ENCODE data around the gene FANCI.

Gene FANCI

DNA sequence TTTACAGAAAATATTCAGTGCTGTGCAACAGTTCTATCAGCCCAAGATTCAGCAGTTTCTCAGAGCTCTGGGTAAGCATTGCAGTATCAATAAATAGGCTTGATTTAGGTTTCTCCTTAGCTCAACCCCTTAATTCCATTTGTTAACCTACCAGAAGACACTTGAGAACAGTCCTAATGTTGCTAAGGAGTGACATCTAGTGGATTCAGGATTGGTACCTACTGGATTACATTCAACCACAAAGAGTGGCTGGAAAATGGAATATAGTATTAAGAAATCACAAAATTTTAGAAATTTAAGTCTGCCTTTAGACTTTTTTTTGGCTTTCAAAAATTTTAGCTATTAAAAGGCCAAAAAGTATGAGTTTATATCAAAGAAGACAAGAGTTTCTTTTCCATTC, 56.1 kb downstream of the FANCI start:
- no peak overlapping the region for H2AFZ ChIP-seq (ENCODE audit: low read depth, low read length)
- peaks cover 55% of the 10 kb centered on the region for H3K36me3 ChIP-seq (ENCODE audit: insufficient read depth, low read length)
- no peak overlapping the region for H3K4me3 ChIP-seq (ENCODE audit: low read length)

DNA sequence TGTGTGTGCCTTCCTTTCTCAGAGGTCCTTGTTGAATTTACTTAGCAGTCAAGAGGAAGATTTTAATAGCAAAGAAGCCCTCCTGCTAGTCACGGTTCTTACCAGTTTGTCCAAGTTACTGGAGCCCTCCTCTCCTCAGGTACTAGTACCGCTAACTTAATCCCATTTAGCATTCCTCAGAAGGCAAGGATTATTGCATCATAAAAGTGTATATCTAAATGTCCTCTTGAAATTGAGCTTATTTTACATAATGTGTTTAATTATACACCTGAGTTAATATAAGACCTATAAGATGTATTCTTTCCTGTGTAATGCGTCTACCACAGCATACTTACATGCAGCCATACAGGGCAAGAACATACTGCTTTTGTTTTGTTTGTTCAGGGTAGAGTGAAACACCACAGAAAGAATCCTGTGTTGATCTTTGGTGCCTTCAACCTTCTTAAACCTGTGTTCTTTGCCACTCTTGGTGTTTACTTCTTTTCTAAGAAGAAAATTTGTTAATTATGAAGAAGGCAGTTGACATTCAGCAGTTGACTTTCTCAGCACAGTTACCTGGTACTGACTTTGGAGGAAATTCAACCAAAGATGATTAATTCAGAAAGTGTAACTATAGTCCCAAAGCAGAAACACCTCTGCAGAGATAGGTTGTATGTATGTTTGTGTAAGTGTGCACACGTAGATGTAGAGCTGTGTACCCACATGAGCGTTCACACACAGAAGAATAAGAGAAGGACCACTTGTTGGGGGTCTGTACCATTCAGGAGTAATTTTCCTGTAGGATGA, 57.7 kb downstream of the FANCI start:
- Histone ChIP-seq H2AFZ (ENCODE audit: low read depth, low read length) (no peak overlapping the region), H3K36me3 (ENCODE audit: insufficient read depth, low read length) (peaks cover 60% of the 10 kb centered on the region), H3K27me3 (ENCODE audit: insufficient read depth, low read length) (no peaks in the 10 kb centered on the region), H3K4me3 (ENCODE audit: low read length) (no peak overlapping the region), H3K4me1 (ENCODE audit: insufficient read depth, low read length) (no peaks in the 10 kb centered on the region), H3K9me3 (ENCODE audit: low read length) (no peaks in the 10 kb centered on the region)

More for the DNA sequence above, 56.1 kb downstream of the FANCI start:
- H3K27me3 ChIP-seq (ENCODE audit: insufficient read depth, low read length) = no peaks in the 10 kb centered on the region
- H3K4me1 ChIP-seq (ENCODE audit: insufficient read depth, low read length) = no peaks in the 10 kb centered on the region
- no peaks in the 10 kb centered on the region for H3K9me3 ChIP-seq (ENCODE audit: low read length)

DNA sequence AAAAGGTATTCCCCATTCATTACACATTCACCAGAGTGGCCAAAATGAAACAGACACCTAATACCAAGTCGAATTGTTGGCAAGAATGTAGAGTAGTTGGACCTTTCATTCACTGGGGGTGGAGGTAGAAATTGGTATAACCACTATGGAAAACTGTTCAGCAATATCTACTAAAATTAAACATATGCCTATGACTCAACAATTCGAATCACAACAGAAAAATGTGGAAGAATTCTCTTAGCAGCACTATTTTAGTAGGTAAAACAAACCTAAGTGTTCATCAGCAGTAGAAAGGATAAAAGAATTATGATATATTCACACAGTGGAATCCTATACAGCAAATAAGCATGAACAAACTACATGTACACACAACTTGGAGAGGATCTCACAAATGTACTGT, 60.2 kb downstream of the FANCI start:
- H3K9me3 ChIP-seq (ENCODE audit: low read length) = no peaks in the 10 kb centered on the region
- no peak overlapping the region for H2AFZ ChIP-seq (ENCODE audit: low read depth, low read length)
- peaks cover 82% of the 10 kb centered on the region for H3K36me3 ChIP-seq (ENCODE audit: insufficient read depth, low read length)
- H3K4me3 ChIP-seq (ENCODE audit: low read length) = no peak overlapping the region
- H3K27me3 ChIP-seq (ENCODE audit: insufficient read depth, low read length) = no peaks in the 10 kb centered on the region
- no peaks in the 10 kb centered on the region for H3K4me1 ChIP-seq (ENCODE audit: insufficient read depth, low read length)

GRCh38 chr15:89305395-89305794, 61.6 kb downstream of the FANCI start:
- H3K4me3 ChIP-seq (ENCODE audit: low read length) = no peak overlapping the region
- H3K27me3 ChIP-seq (ENCODE audit: insufficient read depth, low read length) = no peaks in the 10 kb centered on the region
- H3K36me3 ChIP-seq (ENCODE audit: insufficient read depth, low read length) = peaks cover 88% of the 10 kb centered on the region

DNA sequence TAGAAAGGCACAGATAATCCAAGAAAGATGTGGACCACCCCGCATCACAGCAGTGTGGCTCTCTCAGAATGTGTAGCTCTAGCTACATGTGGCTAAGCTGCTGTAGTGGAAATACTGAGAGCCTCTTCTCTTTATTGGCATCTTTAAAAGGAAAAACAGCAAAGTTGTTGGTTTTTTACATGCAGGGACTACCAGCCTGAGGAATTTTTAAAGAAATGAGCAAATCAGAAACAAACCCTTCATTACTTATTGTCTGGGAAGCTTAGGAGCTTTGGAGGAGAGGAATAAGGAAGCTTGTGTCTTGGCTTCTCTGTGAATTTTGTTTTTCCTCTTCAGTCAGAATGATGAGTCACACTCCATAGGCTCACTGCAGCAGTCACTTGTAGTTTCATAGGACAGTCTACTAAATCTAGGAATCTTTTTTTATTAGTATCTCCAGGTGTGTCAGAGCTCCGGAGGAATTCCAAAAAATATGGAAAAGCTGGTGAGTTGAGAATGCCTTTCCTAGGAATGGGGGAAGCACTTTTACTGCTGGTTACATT, 63.3 kb downstream of the FANCI start:
- Histone ChIP-seq H3K4me3 (ENCODE audit: low read length) (no peak overlapping the region), H3K36me3 (ENCODE audit: insufficient read depth, low read length) (peaks cover 79% of the 10 kb centered on the region), H3K9me3 (ENCODE audit: low read length) (no peaks in the 10 kb centered on the region)

More at GRCh38 chr15:89305395-89305794, 61.6 kb downstream of the FANCI start:
- H2AFZ ChIP-seq (ENCODE audit: low read depth, low read length) = no peak overlapping the region
- no peaks in the 10 kb centered on the region for H3K4me1 ChIP-seq (ENCODE audit: insufficient read depth, low read length)
- no peaks in the 10 kb centered on the region for H3K9me3 ChIP-seq (ENCODE audit: low read length)

GRCh38 chr15:89307791-89308190, 64.0 kb downstream of the FANCI start:
- no peaks in the 10 kb centered on the region for H3K27me3 ChIP-seq (ENCODE audit: insufficient read depth, low read length)
- H3K4me3 ChIP-seq (ENCODE audit: low read length) = no peak overlapping the region
- H3K36me3 ChIP-seq (ENCODE audit: insufficient read depth, low read length) = peaks cover 81% of the 10 kb centered on the region
- H2AFZ ChIP-seq (ENCODE audit: low read depth, low read length) = no peak overlapping the region
- no peaks in the 10 kb centered on the region for H3K4me1 ChIP-seq (ENCODE audit: insufficient read depth, low read length)
- no peaks in the 10 kb centered on the region for H3K9me3 ChIP-seq (ENCODE audit: low read length)

More for the DNA sequence above, 63.3 kb downstream of the FANCI start:
- no peaks in the 10 kb centered on the region for H3K27me3 ChIP-seq (ENCODE audit: insufficient read depth, low read length)
- H3K4me1 ChIP-seq (ENCODE audit: insufficient read depth, low read length) = no peaks in the 10 kb centered on the region
- no peak overlapping the region for H2AFZ ChIP-seq (ENCODE audit: low read depth, low read length)

GRCh38 chr15:89308236-89308635, 64.5 kb downstream of the FANCI start:
- H3K9me3 ChIP-seq (ENCODE audit: low read length) = no peaks in the 10 kb centered on the region
- no peak overlapping the region for H3K4me3 ChIP-seq (ENCODE audit: low read length)
- H2AFZ ChIP-seq (ENCODE audit: low read depth, low read length) = no peak overlapping the region
- peaks cover 77% of the 10 kb centered on the region for H3K36me3 ChIP-seq (ENCODE audit: insufficient read depth, low read length)
- H3K27me3 ChIP-seq (ENCODE audit: insufficient read depth, low read length) = no peaks in the 10 kb centered on the region
- no peaks in the 10 kb centered on the region for H3K4me1 ChIP-seq (ENCODE audit: insufficient read depth, low read length)

DNA sequence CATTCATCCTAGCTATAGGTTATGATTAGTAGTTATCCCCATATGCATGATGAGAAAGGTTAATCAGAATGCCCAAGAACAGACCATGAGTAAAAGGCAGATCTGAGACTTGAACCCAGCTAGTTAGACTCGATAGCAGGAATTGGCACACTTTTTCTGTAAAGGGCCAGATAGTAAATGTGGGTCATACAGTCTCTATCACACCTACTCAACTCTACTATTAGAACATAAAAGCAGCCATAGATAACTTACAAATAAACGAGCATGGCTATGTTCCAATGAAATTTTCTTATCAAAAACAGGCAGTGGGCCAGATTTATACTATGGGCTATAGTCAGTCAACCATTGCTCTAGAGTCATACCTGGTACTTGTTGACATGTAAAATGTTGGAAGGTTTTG, 66.2 kb downstream of the FANCI start:
- H2AFZ ChIP-seq (ENCODE audit: low read depth, low read length) = no peak overlapping the region
- peaks cover 79% of the 10 kb centered on the region for H3K36me3 ChIP-seq (ENCODE audit: insufficient read depth, low read length)
- no peak overlapping the region for H3K4me3 ChIP-seq (ENCODE audit: low read length)
- H3K27me3 ChIP-seq (ENCODE audit: insufficient read depth, low read length) = no peaks in the 10 kb centered on the region
- H3K4me1 ChIP-seq (ENCODE audit: insufficient read depth, low read length) = no peaks in the 10 kb centered on the region
- no peaks in the 10 kb centered on the region for H3K9me3 ChIP-seq (ENCODE audit: low read length)

DNA sequence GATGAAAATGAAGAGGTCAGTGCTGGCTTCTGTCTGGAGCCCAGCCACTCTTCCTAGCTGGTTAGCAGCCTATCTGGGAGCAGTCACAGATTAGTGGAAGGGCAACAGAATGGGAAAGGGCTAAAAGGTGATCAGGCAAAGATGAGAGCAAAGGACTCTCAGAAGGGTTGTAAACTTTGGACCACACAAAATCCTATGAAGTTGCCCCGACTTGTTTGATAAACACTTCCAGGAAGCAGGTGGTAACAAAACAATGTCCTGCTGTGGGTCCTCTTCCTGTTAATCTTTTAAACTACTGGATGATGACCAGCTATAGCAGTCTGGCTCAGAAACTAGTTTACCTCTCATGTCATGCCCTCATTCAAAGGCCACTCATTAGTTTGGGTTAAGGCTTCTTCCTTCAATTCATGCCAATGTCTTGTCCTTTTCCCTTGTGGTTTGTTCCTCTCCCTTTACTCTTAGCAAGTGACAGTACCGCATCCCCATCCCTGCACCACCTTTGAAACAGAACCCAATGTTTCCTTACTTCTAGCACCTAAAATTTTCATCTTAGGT, 71.7 kb downstream of the FANCI start:
- no peak overlapping the region for H2AFZ ChIP-seq (ENCODE audit: low read depth, low read length)
- H3K4me3 ChIP-seq (ENCODE audit: low read length) = no peak overlapping the region
- H3K36me3 ChIP-seq (ENCODE audit: insufficient read depth, low read length) = peaks cover 83% of the 10 kb centered on the region
- H3K4me1 ChIP-seq (ENCODE audit: insufficient read depth, low read length) = no peaks in the 10 kb centered on the region
- H3K9me3 ChIP-seq (ENCODE audit: low read length) = no peaks in the 10 kb centered on the region
- no peaks in the 10 kb centered on the region for H3K27me3 ChIP-seq (ENCODE audit: insufficient read depth, low read length)

DNA sequence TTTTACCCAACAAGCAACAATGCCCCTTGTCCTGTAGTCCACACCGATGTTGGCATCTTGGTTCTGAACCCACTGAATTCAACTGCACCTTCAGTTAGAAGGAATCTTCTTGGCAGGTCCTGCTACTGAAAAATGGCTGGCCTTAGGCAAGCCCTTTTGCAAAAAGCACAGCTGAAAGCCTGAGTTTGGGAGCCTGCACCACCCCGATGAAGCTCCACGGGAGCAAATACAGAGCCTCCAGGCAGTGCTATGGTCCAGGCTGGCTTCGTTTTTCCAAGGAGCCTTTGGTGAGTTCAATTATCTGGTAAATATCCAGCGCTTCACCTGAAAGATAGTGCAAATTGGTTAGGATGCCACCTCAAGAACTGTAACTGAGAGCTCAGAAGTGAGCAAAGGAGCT, 72.7 kb downstream of the FANCI start:
- Histone ChIP-seq H3K4me3 (ENCODE audit: low read length) (no peak overlapping the region), H2AFZ (ENCODE audit: low read depth, low read length) (no peak overlapping the region), H3K4me1 (ENCODE audit: insufficient read depth, low read length) (no peaks in the 10 kb centered on the region), H3K9me3 (ENCODE audit: low read length) (no peaks in the 10 kb centered on the region), H3K36me3 (ENCODE audit: insufficient read depth, low read length) (peaks cover 90% of the 10 kb centered on the region), H3K27me3 (ENCODE audit: insufficient read depth, low read length) (no peaks in the 10 kb centered on the region)

- H3K27me3 ChIP-seq (ENCODE audit: insufficient read depth, low read length) = no peaks in the 10 kb centered on the region
- H3K9me3 ChIP-seq (ENCODE audit: low read length) = no peaks in the 10 kb centered on the region
- H3K4me3 ChIP-seq (ENCODE audit: low read length) = no peak overlapping the region
- no peaks in the 10 kb centered on the region for H3K4me1 ChIP-seq (ENCODE audit: insufficient read depth, low read length)
- H3K36me3 ChIP-seq (ENCODE audit: insufficient read depth, low read length) = peaks cover 92% of the 10 kb centered on the region
- H2AFZ ChIP-seq (ENCODE audit: low read depth, low read length) = no peak overlapping the region
Measured at GRCh38 chr15:89317186-89317720, 73.5 kb downstream of the FANCI start.

DNA sequence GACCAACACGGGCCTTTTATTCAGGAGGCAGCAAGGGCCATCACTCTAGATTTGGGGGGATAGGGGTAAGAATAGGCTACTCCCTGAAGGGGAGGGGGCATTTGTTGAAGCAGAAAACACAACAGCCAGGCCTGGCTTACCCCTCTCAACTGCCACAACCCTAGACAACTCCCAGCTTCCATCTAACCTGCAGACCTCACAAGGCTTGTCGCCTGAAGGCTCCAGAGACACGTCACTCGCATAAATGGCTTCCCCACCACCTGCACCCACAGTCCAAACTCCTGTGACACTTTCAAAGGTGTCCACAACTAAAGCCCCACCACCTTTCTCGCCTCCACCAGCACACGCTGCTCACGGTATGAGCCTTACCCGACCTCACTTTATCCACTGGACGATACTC, 75.9 kb downstream of the FANCI start:
- peaks cover 100% of the 10 kb centered on the region for H3K36me3 ChIP-seq (ENCODE audit: insufficient read depth, low read length)
- H3K4me3 ChIP-seq (ENCODE audit: low read length) = no peak overlapping the region
- no peaks in the 10 kb centered on the region for H3K27me3 ChIP-seq (ENCODE audit: insufficient read depth, low read length)
- no peaks in the 10 kb centered on the region for H3K4me1 ChIP-seq (ENCODE audit: insufficient read depth, low read length)
- H2AFZ ChIP-seq (ENCODE audit: low read depth, low read length) = no peak overlapping the region
- H3K9me3 ChIP-seq (ENCODE audit: low read length) = no peaks in the 10 kb centered on the region

DNA sequence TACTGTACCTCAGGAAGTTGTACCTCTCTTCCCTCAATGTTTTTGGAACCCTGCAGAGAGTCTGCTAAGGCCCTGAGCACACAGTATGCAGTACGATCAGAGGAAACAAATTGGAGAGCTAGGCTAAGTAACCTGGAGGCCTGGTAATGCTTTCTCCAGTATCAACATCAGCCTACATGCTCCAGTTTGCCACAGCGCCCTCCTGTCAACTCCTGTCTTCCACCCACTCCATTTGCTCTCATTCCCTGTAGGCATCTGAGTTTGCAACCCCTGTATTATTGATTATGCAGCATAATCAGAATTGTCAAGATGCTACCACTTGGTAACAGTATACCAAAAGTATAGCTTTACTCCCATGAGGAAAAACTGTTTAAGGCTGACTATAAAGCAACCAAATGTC, 76.4 kb downstream of the FANCI start:
- H3K27me3 ChIP-seq (ENCODE audit: insufficient read depth, low read length) = no peaks in the 10 kb centered on the region
- H3K4me1 ChIP-seq (ENCODE audit: insufficient read depth, low read length) = no peaks in the 10 kb centered on the region
- H3K9me3 ChIP-seq (ENCODE audit: low read length) = no peaks in the 10 kb centered on the region
- no peak overlapping the region for H3K4me3 ChIP-seq (ENCODE audit: low read length)
- peaks cover 100% of the 10 kb centered on the region for H3K36me3 ChIP-seq (ENCODE audit: insufficient read depth, low read length)
- H2AFZ ChIP-seq (ENCODE audit: low read depth, low read length) = no peak overlapping the region
